Fibroblast of villous mesenchyme (primary cell): ENCODE data around the gene PAK4. TPM values are rescaled to one million over a fixed set of nuclear protein-coding genes. Genes with fewer than 3 reads are reported as not detected.

ENCODE experiments used
- DNase-seq: peaks from one replicate; pipeline ENCODE4 v3.0.0-alpha.2; 2010; ENCODE audit warnings: low read depth
- H3K4me3 ChIP-seq: 2 replicates; pipeline ENCODE4 v1.5.1; 2011; ENCODE audit warnings: low read depth, mild to moderate bottlenecking, low read length
- CTCF ChIP-seq: IDR thresholded peaks from 2 replicates; pipeline ENCODE4 v1.5.1; 2012; ENCODE audit warnings: low read depth, mild to moderate bottlenecking, low read length; ENCODE audit not compliant: insufficient read depth
- total RNA-seq: library from RNA; depleted of rRNA; stranded (reverse); fragments of >200 nt; gene quantifications from 2 replicates; pipeline ENCODE4 v1.2.3, GENCODE V29; 2012

Gene PAK4
- 6.8 and 9.5 TPM in 2 replicates for total RNA-seq

- peak within 1 kb of the TSS; percentile 89 for H3K4me3 ChIP-seq
- peak; percentile 97 for DNase-seq
- TF ChIP-seq CTCF, result no peak
Measured at GRCh38 chr19:39125554-39126311, at the start of gene PAK4. Gene PAK4, plus strand, starts transcription at chr19:39125786. Its CDS starts 43,768 bp downstream, at chr19:39169554.

- no peak overlapping the region for H3K4me3 ChIP-seq
- no peak for TF ChIP-seq CTCF
- no peak for DNase-seq
Measured at GRCh38 chr19:39077323-39077722, 48.3 kb upstream of the PAK4 start.

- TF ChIP-seq CTCF, result no peak
- H3K4me3 ChIP-seq, result no peak overlapping the region
- peak; percentile 64 for DNase-seq
Measured at GRCh38 chr19:39078436-39079200, 47.0 kb upstream of the PAK4 start.

- no peak overlapping the region for H3K4me3 ChIP-seq
- no peak for DNase-seq
- TF ChIP-seq CTCF, result no peak
Measured at GRCh38 chr19:39080431-39080830, 45.2 kb upstream of the PAK4 start.

GRCh38 chr19:39082167-39082566 is 43.4 kb upstream of the PAK4 start:
- no peak overlapping the region for H3K4me3 ChIP-seq
- TF ChIP-seq CTCF, result no peak

GRCh38 chr19:39082745-39083598 is 42.6 kb upstream of the PAK4 start:
- no peak overlapping the region for H3K4me3 ChIP-seq
- no peak for DNase-seq
- no peak for TF ChIP-seq CTCF

More at GRCh38 chr19:39082167-39082566, 43.4 kb upstream of the PAK4 start:
- no peak for DNase-seq
